GM18519 (cell line): ENCODE data around the gene OR4D11.
"Not testable (repeated sequence)": the region's sequence is repeated elsewhere in the genome, so short reads cannot be mapped to it uniquely, and the experiment has no call there.

ENCODE experiments used
- ATAC-seq: cut with Tn5 transposase; IDR thresholded peaks from one replicate; pipeline ENCODE4 v1.9.1; 2021; ENCODE audit warnings: mild to moderate bottlenecking, moderate library complexity; ENCODE audit not compliant: unreplicated experiment, low FRiP score

Gene OR4D11

GRCh38 chr11:59503276-59503675 is at the start of gene OR4D11:
Gene OR4D11, plus strand, starts transcription at chr11:59503576. Its CDS starts 0 bp downstream, at chr11:59503576.
- no peak for ATAC-seq

- no peak for ATAC-seq
Measured at GRCh38 chr11:59456661-59457060, 46.7 kb upstream of the OR4D11 start, which contains the start of gene OR4D6. Gene OR4D6, plus strand, starts transcription at chr11:59456961. Its CDS starts 0 bp downstream, at chr11:59456961.

GRCh38 chr11:59459916-59460315 is 43.5 kb upstream of the OR4D11 start:
- no peak for ATAC-seq

- ATAC-seq: no peak
Measured at GRCh38 chr11:59463190-59463641, 40.2 kb upstream of the OR4D11 start.

GRCh38 chr11:59473015-59473414 is 30.4 kb upstream of the OR4D11 start, which contains the start of gene OR4D10:
Gene OR4D10, plus strand, starts transcription at chr11:59473315. Its CDS starts 4,115 bp downstream, at chr11:59477430.
- no peak for ATAC-seq

GRCh38 chr11:59475176-59475575 is 28.2 kb upstream of the OR4D11 start:
- ATAC-seq: no peak

GRCh38 chr11:59479906-59480305 is 23.5 kb upstream of the OR4D11 start:
- no peak for ATAC-seq

- no peak for ATAC-seq
Measured at GRCh38 chr11:59480359-59480758, 23.0 kb upstream of the OR4D11 start.

GRCh38 chr11:59501931-59502330 is 1.4 kb upstream of the OR4D11 start:
- ATAC-seq: peak; percentile 75

- no peak for ATAC-seq
Measured at GRCh38 chr11:59510941-59511589, 7.7 kb downstream of the OR4D11 start, which contains the start of gene OR4D9. Gene OR4D9, plus strand, starts transcription at chr11:59511539. Its CDS starts 3,374 bp downstream, at chr11:59514913.

GRCh38 chr11:59511675-59512074 is 8.3 kb downstream of the OR4D11 start:
- ATAC-seq: no peak

- not testable (repeated sequence) for ATAC-seq
Measured at GRCh38 chr11:59520139-59520538, 16.8 kb downstream of the OR4D11 start.

- ATAC-seq: no peak
Measured at GRCh38 chr11:59520741-59521140, 17.4 kb downstream of the OR4D11 start.

- no peak for ATAC-seq
Measured at GRCh38 chr11:59523541-59523940, 20.2 kb downstream of the OR4D11 start.

GRCh38 chr11:59528711-59529110 is 25.3 kb downstream of the OR4D11 start:
- no peak for ATAC-seq

- no peak for ATAC-seq
Measured at GRCh38 chr11:59532620-59533019, 29.2 kb downstream of the OR4D11 start.

- ATAC-seq: no peak
Measured at GRCh38 chr11:59534676-59535075, 31.3 kb downstream of the OR4D11 start.

GRCh38 chr11:59542142-59542810 is 38.9 kb downstream of the OR4D11 start:
- no peak for ATAC-seq

GRCh38 chr11:59543713-59544112 is 40.3 kb downstream of the OR4D11 start:
- ATAC-seq: not testable (repeated sequence)

- no peak for ATAC-seq
Measured at GRCh38 chr11:59544869-59545178, 41.4 kb downstream of the OR4D11 start.

GRCh38 chr11:59545179-59546020 is 42.0 kb downstream of the OR4D11 start:
- no peak for ATAC-seq
